Measurements from ENCODE around the gene FOXN1.

DNA sequence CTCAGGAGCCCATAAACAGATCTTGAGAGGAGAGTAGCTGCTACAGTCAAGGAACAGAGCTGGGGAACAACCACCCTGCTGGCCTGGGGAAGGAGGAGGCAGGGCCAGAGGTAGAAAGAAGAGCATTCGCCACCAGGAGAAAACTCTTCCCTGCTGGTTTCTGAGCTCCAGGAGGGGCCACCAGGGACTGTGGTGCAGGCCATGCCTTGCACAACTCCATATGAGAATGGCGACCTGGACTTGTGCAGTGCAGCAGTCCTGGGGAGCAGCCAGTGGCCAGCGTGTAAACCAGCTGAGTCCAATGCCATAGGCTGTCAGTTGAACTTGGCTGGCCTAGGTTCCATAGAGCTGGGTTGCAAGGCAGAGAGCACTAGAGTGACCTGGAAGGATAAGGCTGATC is 21.1 kb upstream of the FOXN1 start:
- TF ChIP-seq, protein P1, sequence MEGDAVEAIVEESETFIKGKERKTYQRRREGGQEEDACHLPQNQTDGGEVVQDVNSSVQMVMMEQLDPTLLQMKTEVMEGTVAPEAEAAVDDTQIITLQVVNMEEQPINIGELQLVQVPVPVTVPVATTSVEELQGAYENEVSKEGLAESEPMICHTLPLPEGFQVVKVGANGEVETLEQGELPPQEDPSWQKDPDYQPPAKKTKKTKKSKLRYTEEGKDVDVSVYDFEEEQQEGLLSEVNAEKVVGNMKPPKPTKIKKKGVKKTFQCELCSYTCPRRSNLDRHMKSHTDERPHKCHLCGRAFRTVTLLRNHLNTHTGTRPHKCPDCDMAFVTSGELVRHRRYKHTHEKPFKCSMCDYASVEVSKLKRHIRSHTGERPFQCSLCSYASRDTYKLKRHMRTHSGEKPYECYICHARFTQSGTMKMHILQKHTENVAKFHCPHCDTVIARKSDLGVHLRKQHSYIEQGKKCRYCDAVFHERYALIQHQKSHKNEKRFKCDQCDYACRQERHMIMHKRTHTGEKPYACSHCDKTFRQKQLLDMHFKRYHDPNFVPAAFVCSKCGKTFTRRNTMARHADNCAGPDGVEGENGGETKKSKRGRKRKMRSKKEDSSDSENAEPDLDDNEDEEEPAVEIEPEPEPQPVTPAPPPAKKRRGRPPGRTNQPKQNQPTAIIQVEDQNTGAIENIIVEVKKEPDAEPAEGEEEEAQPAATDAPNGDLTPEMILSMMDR (IDR thresholded peaks at IDR 0.05) = no peak
- TF ChIP-seq POLR2A (IDR thresholded peaks at IDR 0.05) = no peak
- TF ChIP-seq EP300 (IDR thresholded peaks at IDR 0.05) = no peak

Data from stomach (tissue), 4 donors.